ENCODE results near the gene SPNS1. TPM values are rescaled to one million over a fixed set of nuclear protein-coding genes. Genes with fewer than 3 reads are reported as not detected.

Gene SPNS1
- total RNA-seq, 1 donor from 2014 or later: 44.5 TPM

DNA sequence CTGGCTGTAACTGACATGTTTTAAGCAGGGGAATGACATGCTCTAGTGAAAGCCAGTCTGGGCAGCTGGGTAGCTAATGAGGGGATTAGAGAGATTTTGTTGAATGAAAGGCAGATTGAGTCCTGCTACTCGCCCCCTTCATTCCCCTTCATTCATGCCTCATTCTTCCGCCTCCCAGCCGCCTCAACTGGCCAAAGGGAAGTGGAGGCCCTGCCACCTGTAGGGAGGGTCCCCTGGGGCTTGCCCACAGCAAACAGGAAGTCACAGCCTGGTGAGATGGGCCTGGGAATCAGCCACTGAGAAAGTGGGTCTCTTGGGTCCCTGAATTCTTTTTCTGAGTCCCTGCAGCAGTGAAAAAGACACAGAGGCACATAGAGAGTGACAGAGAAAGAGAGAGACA is 43.9 kb upstream of the SPNS1 start:
- Mint-ChIP-seq H3K4me3 (no peak overlapping the region), H3K27ac (peak overlapping the region; percentile 56)
- TF ChIP-seq CTCF (IDR thresholded peaks at IDR 0.05; ENCODE audit: unreplicated experiment): no peak

GRCh38 chr16:28931801-28932225 is 42.8 kb upstream of the SPNS1 start, which contains the start of gene CD19:
TSS of gene CD19 (plus strand) at chr16:28931971. CDS start at chr16:28932001, 30 bp downstream.
- Mint-ChIP-seq H3K4me1 (no peaks in the 10 kb centered on the region), H3K27ac (peak within 1 kb of the TSS; percentile 56), H3K27me3 (ENCODE audit: low read depth) (no peaks in the 10 kb centered on the region), H3K9me3 (no peaks in the 10 kb centered on the region), H3K4me3 (no peak within 1 kb of the TSS), H3K36me3 (no peaks in the 10 kb centered on the region)
- no peak for TF ChIP-seq CTCF (IDR thresholded peaks at IDR 0.05; ENCODE audit: unreplicated experiment)
- DNase-seq (ENCODE audit: low spot score in 2 of 2, unreplicated experiment in 2 of 2): no peak

More for the DNA sequence above, 43.9 kb upstream of the SPNS1 start:
- H3K27me3 Mint-ChIP-seq (ENCODE audit: low read depth): no peaks in the 10 kb centered on the region
- no peaks in the 10 kb centered on the region for H3K36me3 Mint-ChIP-seq
- H3K4me1 Mint-ChIP-seq: no peaks in the 10 kb centered on the region
- DNase-seq (ENCODE audit: low spot score in 2 of 2, unreplicated experiment in 2 of 2): no peak
- no peaks in the 10 kb centered on the region for H3K9me3 Mint-ChIP-seq

- Mint-ChIP-seq H3K4me3 (no peak overlapping the region), H3K27me3 (ENCODE audit: low read depth) (no peaks in the 10 kb centered on the region), H3K9me3 (no peaks in the 10 kb centered on the region), H3K4me1 (no peaks in the 10 kb centered on the region), H3K27ac (no peak overlapping the region), H3K36me3 (no peaks in the 10 kb centered on the region)
- no peak for DNase-seq (ENCODE audit: low spot score in 2 of 2, unreplicated experiment in 2 of 2)
- TF ChIP-seq CTCF (IDR thresholded peaks at IDR 0.05; ENCODE audit: unreplicated experiment): no peak
Observed at GRCh38 chr16:28932339-28933141, 42.0 kb upstream of the SPNS1 start.

DNA sequence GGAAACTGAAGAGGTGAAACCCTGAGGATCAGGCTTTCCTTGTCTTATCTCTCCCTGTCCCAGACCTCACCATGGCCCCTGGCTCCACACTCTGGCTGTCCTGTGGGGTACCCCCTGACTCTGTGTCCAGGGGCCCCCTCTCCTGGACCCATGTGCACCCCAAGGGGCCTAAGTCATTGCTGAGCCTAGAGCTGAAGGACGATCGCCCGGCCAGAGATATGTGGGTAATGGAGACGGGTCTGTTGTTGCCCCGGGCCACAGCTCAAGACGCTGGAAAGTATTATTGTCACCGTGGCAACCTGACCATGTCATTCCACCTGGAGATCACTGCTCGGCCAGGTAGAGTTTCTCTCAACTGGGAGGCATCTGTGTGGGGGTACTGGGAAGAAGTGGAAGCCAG is 41.4 kb upstream of the SPNS1 start:
- Mint-ChIP-seq H3K4me1 (no peaks in the 10 kb centered on the region), H3K27me3 (ENCODE audit: low read depth) (no peaks in the 10 kb centered on the region), H3K36me3 (no peaks in the 10 kb centered on the region), H3K27ac (no peak overlapping the region), H3K4me3 (no peak overlapping the region), H3K9me3 (no peaks in the 10 kb centered on the region)
- no peak for DNase-seq (ENCODE audit: low spot score in 2 of 2, unreplicated experiment in 2 of 2)
- TF ChIP-seq CTCF (IDR thresholded peaks at IDR 0.05; ENCODE audit: unreplicated experiment): no peak

- Mint-ChIP-seq H3K27me3 (ENCODE audit: low read depth) (peaks cover 2% of the 10 kb centered on the region), H3K9me3 (no peaks in the 10 kb centered on the region), H3K4me3 (no peak overlapping the region), H3K36me3 (no peaks in the 10 kb centered on the region), H3K27ac (no peak overlapping the region), H3K4me1 (no peaks in the 10 kb centered on the region)
- no peak for DNase-seq (ENCODE audit: low spot score in 2 of 2, unreplicated experiment in 2 of 2)
- no peak for TF ChIP-seq CTCF (IDR thresholded peaks at IDR 0.05; ENCODE audit: unreplicated experiment)
Observed at GRCh38 chr16:28935346-28935745, 39.2 kb upstream of the SPNS1 start.
